HCT116 (cell line): ENCODE measurements around the gene KCNV2.

Experiments
- EZH2phosphoT487 ChIP-seq: fragments of 200-600 bp; IDR thresholded peaks from 2 replicates; pipeline ENCODE4 v1.6.1; 2018; ENCODE audit warnings: antibody characterized with exemption, borderline replicate concordance
- POLR2A ChIP-seq: IDR thresholded peaks from 2 replicates; pipeline ENCODE4 v1.7.0; 2011; ENCODE audit warnings: borderline replicate concordance; ENCODE audit not compliant: insufficient read depth, insufficient read length; ENCODE audit errors: extremely low read depth
- POLR2AphosphoS5 ChIP-seq: IDR thresholded peaks from 2 replicates; pipeline ENCODE4 v1.6.1; 2011; ENCODE audit warnings: mild to moderate bottlenecking, low read depth, low read length, moderate library complexity
- ZFX ChIP-seq: fragments of 450-650 bp; IDR thresholded peaks from 2 replicates; pipeline ENCODE4 v1.6.1; 2017
- TF ChIP-seq, protein P1 (sequence below): IDR thresholded peaks from 2 replicates; pipeline ENCODE4 v1.6.1; 2012
- TF ChIP-seq, protein P2 (sequence below), 3 experiments: fragments of 200-600 bp in 1 of 3; sonication (generic) in 1 of 3; IDR thresholded peaks in 2 of 3; conservative IDR thresholded peaks in 1 of 3; 2 replicates each; pipeline ENCODE4 v1.5.1; 2012 to 2017; ENCODE audit warnings: low read depth in 2 of 3, low read length in 2 of 3, antibody characterized with exemption in 1 of 3, borderline replicate concordance in 1 of 3, control low read depth in 1 of 3, mild to moderate bottlenecking in 1 of 3, mixed read lengths in 1 of 3, mixed run types in 1 of 3, moderate library complexity in 1 of 3; ENCODE audit not compliant: insufficient read depth in 1 of 3

DNA sequence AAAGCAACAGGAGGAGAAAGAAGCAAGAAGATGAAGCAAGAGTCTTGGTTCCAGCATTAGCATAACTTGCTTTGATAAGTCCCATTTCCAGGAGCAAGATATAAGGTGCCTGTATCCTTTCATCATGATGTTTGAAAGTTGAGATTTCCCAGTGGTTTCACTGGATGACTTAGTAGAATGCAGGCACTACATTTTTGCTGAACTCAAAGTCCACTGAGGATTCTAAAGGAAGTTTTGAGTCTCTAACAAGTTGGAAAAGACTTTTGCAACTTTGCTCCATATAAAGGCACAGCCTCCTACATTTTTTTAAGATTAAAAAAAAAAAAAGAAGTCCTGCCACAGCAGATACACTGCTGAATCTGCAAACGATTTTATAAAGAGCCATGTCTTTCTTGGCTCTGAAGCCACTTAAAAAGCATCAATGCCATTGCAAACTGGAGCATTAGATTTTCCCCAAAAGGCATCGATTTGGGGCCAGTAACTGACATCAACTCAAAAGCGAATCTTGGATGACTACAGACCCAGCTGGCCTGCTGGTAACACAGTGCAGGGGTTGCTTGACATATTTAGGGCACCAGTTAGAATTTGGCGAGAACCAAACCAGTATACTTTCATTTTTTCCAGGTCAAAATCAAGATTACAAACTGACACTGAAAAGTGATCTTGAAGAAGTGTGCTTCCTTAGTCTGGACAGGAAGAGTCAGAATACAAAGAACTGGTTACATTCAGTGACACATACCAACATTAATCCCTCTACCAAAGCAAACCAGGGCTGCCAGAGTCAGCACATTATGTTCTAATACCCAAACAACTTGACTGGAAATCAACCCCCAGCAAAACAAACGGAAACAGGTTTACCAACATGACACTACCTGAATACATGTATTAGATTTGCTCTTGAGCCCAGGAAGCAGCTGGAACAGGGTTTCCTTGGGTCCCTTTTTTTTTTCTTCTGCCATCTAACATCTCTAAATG lies 39.1 kb upstream of the KCNV2 start:
- TF ChIP-seq, protein P1, sequence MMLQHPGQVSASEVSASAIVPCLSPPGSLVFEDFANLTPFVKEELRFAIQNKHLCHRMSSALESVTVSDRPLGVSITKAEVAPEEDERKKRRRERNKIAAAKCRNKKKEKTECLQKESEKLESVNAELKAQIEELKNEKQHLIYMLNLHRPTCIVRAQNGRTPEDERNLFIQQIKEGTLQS = no peak
- no peak for TF ChIP-seq ZFX
- TF ChIP-seq POLR2A = no peak
- TF ChIP-seq, protein P2, sequence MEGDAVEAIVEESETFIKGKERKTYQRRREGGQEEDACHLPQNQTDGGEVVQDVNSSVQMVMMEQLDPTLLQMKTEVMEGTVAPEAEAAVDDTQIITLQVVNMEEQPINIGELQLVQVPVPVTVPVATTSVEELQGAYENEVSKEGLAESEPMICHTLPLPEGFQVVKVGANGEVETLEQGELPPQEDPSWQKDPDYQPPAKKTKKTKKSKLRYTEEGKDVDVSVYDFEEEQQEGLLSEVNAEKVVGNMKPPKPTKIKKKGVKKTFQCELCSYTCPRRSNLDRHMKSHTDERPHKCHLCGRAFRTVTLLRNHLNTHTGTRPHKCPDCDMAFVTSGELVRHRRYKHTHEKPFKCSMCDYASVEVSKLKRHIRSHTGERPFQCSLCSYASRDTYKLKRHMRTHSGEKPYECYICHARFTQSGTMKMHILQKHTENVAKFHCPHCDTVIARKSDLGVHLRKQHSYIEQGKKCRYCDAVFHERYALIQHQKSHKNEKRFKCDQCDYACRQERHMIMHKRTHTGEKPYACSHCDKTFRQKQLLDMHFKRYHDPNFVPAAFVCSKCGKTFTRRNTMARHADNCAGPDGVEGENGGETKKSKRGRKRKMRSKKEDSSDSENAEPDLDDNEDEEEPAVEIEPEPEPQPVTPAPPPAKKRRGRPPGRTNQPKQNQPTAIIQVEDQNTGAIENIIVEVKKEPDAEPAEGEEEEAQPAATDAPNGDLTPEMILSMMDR (IDR thresholded peaks at IDR 0.05 in 2 of 3, conservative IDR thresholded peaks at IDR 0.05 in 1 of 3; ENCODE audit: borderline replicate concordance in 1 of 3, insufficient read depth in 1 of 3, low read depth in 2 of 3, low read length in 2 of 3) = no peak
- TF ChIP-seq EZH2phosphoT487 = no peak
- TF ChIP-seq POLR2AphosphoS5 = no peak
